ENCODE measurements around the gene DVL1. TPM values are rescaled to one million over a fixed set of nuclear protein-coding genes. Genes with fewer than 3 reads are reported as not detected.

The DVL1 gene
- total and polyA plus RNA-seq, 9 of the 15 experiments (the other 6 are each of a cell fraction or from before 2014, with no cell fraction given) = 0.62 to 135 (median 24.3) TPM

GRCh38 chr1:1344655-1345361 is 4.4 kb downstream of the DVL1 start (continued):
- TF ChIP-seq CBX8 (IDR thresholded peaks at IDR 0.05; ENCODE audit: borderline replicate concordance, extremely low read depth, low read depth, low read length, poor library complexity, severe bottlenecking) = no peak

- Histone ChIP-seq H3K79me2 (ENCODE audit: control insufficient read depth, insufficient read depth, low read length) (peaks cover 61% of the 10 kb centered on the region), H3K4me2 (ENCODE audit: insufficient read depth, low read length) (no peak overlapping the region), H3K27me3 (ENCODE audit: control insufficient read depth in 2 of 2, insufficient read depth in 2 of 2, low read length in 2 of 2) (no peaks in the 10 kb centered on the region), H2AFZ (ENCODE audit: low read depth, low read length) (no peak overlapping the region), H3K27ac (ENCODE audit: extremely low read depth, low read depth, low read length) (no peak overlapping the region; the same call in 2 of the 3 replicates), H3K9me1 (ENCODE audit: control insufficient read depth, insufficient read depth, low read length) (peaks cover 8% of the 10 kb centered on the region), H3K9me3 (replicated peaks; ENCODE audit: control insufficient read depth, insufficient read depth, low read depth, low read length) (peaks cover 2% of the 10 kb centered on the region; the same call in 1 of the 2 replicates), H3K4me1 (replicated peaks in 1 of 2; ENCODE audit: control insufficient read depth in 2 of 2, insufficient read depth in 2 of 2, low read length in 2 of 2) (peaks cover 9 to 88% of the 10 kb centered on the region in 2 experiments; a peak in 3 of 5 replicates), H3K9ac (ENCODE audit: insufficient read depth in 1 of 2, low read depth in 2 of 2, low read length in 2 of 2) (peak overlapping the region in 1 of 2 experiments; percentile 10; a peak in 2 of 4 replicates), H3K4me3 (no peak overlapping the region), H3K36me3 (ENCODE audit: control insufficient read depth, insufficient read depth, low read length) (peaks cover 62% of the 10 kb centered on the region; the same call in 2 of the 3 replicates), H4K20me1 (replicated peaks; ENCODE audit: control insufficient read depth, insufficient read depth, low read length) (peaks cover 47% of the 10 kb centered on the region; the same call in 1 of the 2 replicates)
- ChIA-PET POLR2A (interaction anchor here (0.8 to 4.8 kb wide), 2 partner anchors 8 to 32 kb away, joined by 5 to 22 read pairs; partner anchors contain the start of gene AURKAIP1), CTCF (ENCODE audit: low intra/inter-chr PET ratio) (no interaction called here)
- no peak for DNase-seq (ENCODE audit: extremely low read depth in 1 of 4, low spot score in 3 of 4)
- BruUV-seq (replicated peaks) = no TSS peak
- in situ Hi-C loops (cut with MboI) = no loop called here
- intact Hi-C loops (cut with micrococcal nuclease) = no loop called here
- no peak for FAIRE-seq
- 93% methylated on average over 23 of the region's 24 CpGs for WGBS (ENCODE audit: insufficient coverage, low coverage, missing lambda C conversion rate)
- no peak for TF ChIP-seq U2AF2 (optimal IDR thresholded peaks at IDR 0.05; ENCODE audit: low read depth, low read length)
- TF ChIP-seq POLR2G (IDR thresholded peaks at IDR 0.05; ENCODE audit: low read depth, low read length) = peak; percentile 65
- peak; percentile 12; the same call in 1 of the 2 replicates for TF ChIP-seq RBFOX2 (IDR thresholded peaks at IDR 0.05; ENCODE audit: low read depth, low read length)
- TF ChIP-seq FIP1L1 (IDR thresholded peaks at IDR 0.05; ENCODE audit: low read depth, low read length, poor library complexity, severe bottlenecking) = peak; percentile 11
- ATAC-seq = no peak
Observed at GRCh38 chr1:1343811-1344421, 5.3 kb downstream of the DVL1 start.
